ENCODE measurements around the gene C2orf76. TPM values are rescaled to one million over a fixed set of nuclear protein-coding genes. Genes with fewer than 3 reads are reported as not detected.
A peak's percentile ranks its signal among the peaks of the same experiment; 100 is the strongest.
"Not testable (repeated sequence)": the region's sequence is repeated elsewhere in the genome, so short reads cannot be mapped to it uniquely, and the experiment has no call there.

The C2orf76 gene
- total RNA-seq = 1 to 10 TPM; 5.4 to 6.2 TPM

DNA sequence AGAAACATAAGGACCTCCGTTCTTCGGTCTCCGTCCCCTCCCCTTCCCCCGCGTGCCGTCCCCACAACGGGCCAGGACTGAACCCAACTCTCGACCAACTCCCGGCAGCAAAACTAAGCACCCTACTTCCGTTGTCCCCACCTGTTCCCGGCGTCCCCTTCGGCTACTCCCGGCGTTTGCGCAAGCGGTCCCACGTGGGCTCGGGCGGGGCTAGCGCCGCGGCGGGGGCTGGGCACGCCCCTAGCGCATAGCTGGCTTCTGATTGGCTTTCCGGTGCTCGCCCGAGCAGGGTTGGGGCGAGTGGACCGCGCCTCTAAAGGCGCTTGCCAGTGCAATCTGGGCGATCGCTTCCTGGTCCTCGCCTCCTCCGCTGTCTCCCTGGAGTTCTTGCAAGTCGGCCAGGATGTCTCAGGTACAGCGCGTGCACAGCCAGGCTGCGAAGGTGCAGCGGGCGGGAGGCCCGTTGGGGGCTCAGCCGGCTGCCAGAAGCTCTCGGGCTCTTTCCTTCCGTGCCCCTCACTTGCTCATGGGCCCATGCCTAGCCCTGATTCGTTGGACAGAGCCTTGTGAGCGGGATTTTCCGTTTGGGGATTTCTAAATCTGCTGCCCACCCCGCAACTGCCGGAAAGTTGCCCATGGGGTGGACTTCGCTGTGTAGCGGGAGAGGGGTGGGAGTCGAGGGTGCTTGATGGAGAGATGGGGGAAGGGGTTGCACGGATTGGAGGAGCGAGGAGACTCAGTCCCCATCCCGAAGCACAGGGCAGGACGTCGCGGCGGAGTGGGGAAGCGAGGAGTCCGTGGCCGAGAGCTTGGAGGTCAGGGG lies at the start of gene C2orf76, which contains the start of gene DBI:
C2orf76 (minus strand) TSS at position 186 of the 823 bp plus-strand sequence. CDS start 26,875 bp downstream, outside the sequence.
DBI (plus strand) TSS at position 329 of the 823 bp plus-strand sequence; CDS start at position 404, 75 bp downstream.
- ChIA-PET CTCF (interaction anchor here (1.6 kb wide), 1 partner anchor 11 kb away, joined by 5 read pairs; no protein-coding TSS in a partner anchor), POLR2A (no interaction called here)
- Mint-ChIP-seq H3K9me3 (no peaks in the 10 kb centered on the region), H3K27ac (peak within 1 kb of the TSS; percentile 92), H3K4me3 (peak within 1 kb of the TSS; percentile 99), H3K27me3 (no peaks in the 10 kb centered on the region), H3K4me1 (peaks cover 49% of the 10 kb centered on the region), H3K36me3 (ENCODE audit: low read depth) (peaks cover 46% of the 10 kb centered on the region)
- DNase-seq = peak; percentile 94

DNA sequence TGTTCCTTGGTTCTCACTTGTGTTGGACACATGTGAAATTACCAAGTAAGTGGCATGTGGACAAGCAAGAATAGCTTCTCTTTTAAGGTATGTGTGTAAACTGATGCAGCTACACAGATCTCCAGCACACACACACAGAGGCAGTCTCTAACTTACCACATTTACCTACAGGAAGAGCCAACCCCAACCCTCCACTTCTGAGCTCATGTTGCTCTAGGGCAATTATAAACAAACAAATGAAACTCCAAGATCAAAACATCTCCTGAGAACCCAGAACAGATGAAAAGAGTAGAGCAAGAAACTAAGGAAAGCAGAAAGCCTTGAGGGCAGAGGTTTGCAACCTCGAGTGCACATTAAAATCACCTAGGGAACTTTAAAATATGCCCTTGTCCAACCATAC lies 49.0 kb upstream of the C2orf76 start:
- no peaks in the 10 kb centered on the region for H3K36me3 Mint-ChIP-seq (ENCODE audit: low read depth)
- no peak overlapping the region for H3K27ac Mint-ChIP-seq
- ChIA-PET POLR2A (no interaction called here), CTCF (no interaction called here)
- H3K27me3 Mint-ChIP-seq = peaks cover 19% of the 10 kb centered on the region
- no peak overlapping the region for H3K4me3 Mint-ChIP-seq
- H3K4me1 Mint-ChIP-seq = peaks cover 7% of the 10 kb centered on the region
- no peak for DNase-seq
- no peaks in the 10 kb centered on the region for H3K9me3 Mint-ChIP-seq

DNA sequence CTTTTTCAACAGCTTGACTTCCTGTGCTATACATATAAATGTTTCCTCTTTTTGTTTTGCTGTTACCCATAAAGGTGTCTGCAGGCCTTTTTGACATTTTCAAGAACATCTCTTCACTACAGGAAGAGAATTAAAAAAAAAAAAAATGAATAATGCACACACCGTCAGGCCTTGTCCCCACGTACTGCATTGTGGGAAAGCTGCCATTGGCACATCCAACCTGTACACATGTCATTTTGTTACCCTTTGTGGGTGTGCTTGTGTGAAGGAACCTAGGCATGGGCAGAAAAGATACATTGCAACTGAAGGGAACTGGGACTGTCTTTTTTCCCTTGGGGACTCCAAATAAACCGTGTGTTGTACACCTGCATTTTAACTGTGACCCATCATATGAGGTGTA lies 48.3 kb upstream of the C2orf76 start:
- peak overlapping the region; percentile 56 for H3K27ac Mint-ChIP-seq
- H3K36me3 Mint-ChIP-seq (ENCODE audit: low read depth) = no peaks in the 10 kb centered on the region
- H3K4me3 Mint-ChIP-seq = no peak overlapping the region
- peaks cover 19% of the 10 kb centered on the region for H3K27me3 Mint-ChIP-seq
- H3K4me1 Mint-ChIP-seq = peaks cover 7% of the 10 kb centered on the region
- ChIA-PET POLR2A (no interaction called here), CTCF (interaction anchor here (0.6 to 1.5 kb wide), 2 partner anchors 10 to 59 kb away, joined by 3 read pairs; no protein-coding TSS in a partner anchor)
- no peak for DNase-seq
- H3K9me3 Mint-ChIP-seq = no peaks in the 10 kb centered on the region

DNA sequence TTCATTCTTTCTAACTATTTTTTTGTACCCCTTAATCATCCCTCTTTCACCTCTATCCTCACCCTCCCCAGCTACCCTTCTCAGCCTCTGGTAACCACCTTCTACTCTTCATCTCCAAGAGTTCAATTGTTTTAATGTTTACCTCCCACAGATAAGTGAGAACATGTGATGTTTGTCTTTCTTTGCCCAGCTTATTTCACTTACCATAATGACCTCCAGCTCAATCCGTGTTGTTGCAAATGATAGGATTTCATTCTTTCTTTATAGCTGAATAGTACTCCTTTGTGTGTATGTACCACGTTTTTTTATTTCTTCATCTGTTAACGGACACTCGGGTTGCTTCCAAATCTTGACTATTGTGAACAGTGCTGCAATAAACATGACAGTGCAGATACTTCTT lies 42.9 kb upstream of the C2orf76 start:
- Mint-ChIP-seq H3K4me3 (no peak overlapping the region), H3K36me3 (ENCODE audit: low read depth) (no peaks in the 10 kb centered on the region), H3K27me3 (peaks cover 11% of the 10 kb centered on the region), H3K9me3 (no peaks in the 10 kb centered on the region), H3K27ac (no peak overlapping the region), H3K4me1 (peaks cover under 1% of the 10 kb centered on the region)
- ChIA-PET POLR2A (interaction anchor here (0.6 kb wide), 1 partner anchor 779 kb away, joined by 3 read pairs; no protein-coding TSS in a partner anchor), CTCF (interaction anchor here (1.2 to 1.8 kb wide), 2 partner anchors 15 to 67 kb away, joined by 3 to 4 read pairs; no protein-coding TSS in a partner anchor)
- DNase-seq = no peak

DNA sequence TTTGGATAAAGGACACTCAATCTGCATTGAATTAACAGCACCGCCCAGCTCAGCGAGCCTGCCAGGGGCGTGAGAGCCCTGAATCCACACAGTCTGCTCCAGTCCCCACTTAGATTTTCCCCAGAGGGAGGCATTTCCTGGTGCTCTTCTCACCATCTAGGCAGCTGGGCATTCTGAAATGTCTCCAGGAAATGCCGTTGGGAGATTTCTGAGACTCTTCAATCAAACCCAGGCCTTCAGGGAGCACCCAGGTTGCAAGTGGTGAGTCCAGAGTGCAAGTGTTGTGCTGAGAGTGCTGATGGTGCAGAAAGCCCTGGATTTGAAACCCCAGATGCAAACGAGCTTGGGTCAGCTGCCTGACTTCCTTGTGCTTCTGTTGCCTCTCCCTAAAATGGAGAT lies 41.6 kb upstream of the C2orf76 start:
- H3K4me3 Mint-ChIP-seq = no peak overlapping the region
- no peaks in the 10 kb centered on the region for H3K9me3 Mint-ChIP-seq
- ChIA-PET POLR2A (no interaction called here), CTCF (interaction anchor here (0.6 kb wide), 1 partner anchor 1871 kb away, joined by 4 read pairs; no protein-coding TSS in a partner anchor)
- no peaks in the 10 kb centered on the region for H3K4me1 Mint-ChIP-seq
- no peaks in the 10 kb centered on the region for H3K36me3 Mint-ChIP-seq (ENCODE audit: low read depth)
- H3K27ac Mint-ChIP-seq = no peak overlapping the region
- no peak for DNase-seq
- peaks cover 7% of the 10 kb centered on the region for H3K27me3 Mint-ChIP-seq

DNA sequence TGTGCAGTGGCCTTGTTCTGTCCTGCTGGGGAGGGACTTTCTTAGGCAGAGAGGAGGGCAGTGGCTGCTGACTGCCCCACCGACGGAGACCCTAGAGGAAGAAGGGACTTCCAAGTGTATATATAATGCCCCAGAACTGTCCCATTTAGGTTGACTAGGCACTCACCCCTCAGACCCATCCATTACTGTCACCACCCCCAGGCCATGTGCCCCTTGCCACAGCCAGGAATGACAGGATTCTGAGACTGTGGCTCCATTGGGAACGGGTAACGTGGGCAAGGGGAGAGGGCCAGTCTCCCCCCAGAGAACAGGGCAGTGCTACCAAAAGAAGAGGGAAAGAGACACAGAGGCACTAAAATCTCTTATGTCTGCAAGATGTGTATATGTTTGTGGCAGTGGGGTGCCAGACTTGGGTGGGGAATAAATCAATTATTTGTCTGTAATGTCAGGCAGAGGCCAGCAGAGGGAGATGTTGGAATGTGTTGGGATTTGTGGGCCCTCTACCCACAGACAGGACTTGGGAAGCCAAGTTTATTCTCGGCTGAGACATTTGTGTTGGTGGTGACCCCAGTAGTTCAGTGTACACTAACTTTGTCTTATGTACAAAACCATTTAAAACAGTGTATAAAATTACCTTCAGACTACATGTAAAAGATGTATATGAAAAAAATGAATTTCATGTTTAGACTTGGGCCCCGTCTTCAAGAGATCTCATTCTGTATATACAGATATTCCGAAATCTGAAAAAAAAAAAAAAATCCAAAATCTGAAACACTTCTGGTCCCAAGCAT lies 41.0 kb upstream of the C2orf76 start:
- H3K27ac Mint-ChIP-seq = no peak overlapping the region
- H3K9me3 Mint-ChIP-seq = no peaks in the 10 kb centered on the region
- peak; percentile 39 for DNase-seq
- H3K4me1 Mint-ChIP-seq = no peaks in the 10 kb centered on the region
- ChIA-PET POLR2A (no interaction called here), CTCF (interaction anchor here (0.6 kb wide), 1 partner anchor 1872 kb away, joined by 4 read pairs; no protein-coding TSS in a partner anchor)
- no peak overlapping the region for H3K4me3 Mint-ChIP-seq
- H3K36me3 Mint-ChIP-seq (ENCODE audit: low read depth) = no peaks in the 10 kb centered on the region
- peaks cover 7% of the 10 kb centered on the region for H3K27me3 Mint-ChIP-seq

DNA sequence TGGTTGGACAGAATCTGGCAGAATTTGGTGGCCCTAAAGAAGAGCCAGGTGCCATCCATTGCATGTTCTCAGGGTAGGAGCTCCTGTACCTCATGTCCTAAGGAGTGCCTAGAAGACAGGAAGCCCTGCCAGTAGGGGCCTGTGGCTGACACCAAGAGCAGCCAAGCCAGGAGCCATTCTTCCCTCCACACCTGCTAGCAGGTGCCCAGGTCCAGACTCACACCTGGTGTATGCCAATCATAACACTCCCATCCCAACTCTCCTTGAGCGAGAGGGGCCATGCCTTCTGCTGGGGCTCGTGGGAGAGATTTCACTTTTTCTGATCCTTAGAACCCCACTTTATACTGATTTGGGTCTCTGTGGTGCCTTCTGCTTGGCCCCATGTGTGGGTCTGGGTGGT lies 38.5 kb upstream of the C2orf76 start:
- no peaks in the 10 kb centered on the region for H3K36me3 Mint-ChIP-seq (ENCODE audit: low read depth)
- H3K4me3 Mint-ChIP-seq = no peak overlapping the region
- POLR2A ChIA-PET = no interaction called here
- H3K27me3 Mint-ChIP-seq = peaks cover 2% of the 10 kb centered on the region
- H3K27ac Mint-ChIP-seq = no peak overlapping the region
- no peak for DNase-seq
- H3K9me3 Mint-ChIP-seq = no peaks in the 10 kb centered on the region
- CTCF ChIA-PET = interaction anchor here (0.9 to 2.0 kb wide), 2 partner anchors 9 to 74 kb away, joined by 3 to 5 read pairs; no protein-coding TSS in a partner anchor
- no peaks in the 10 kb centered on the region for H3K4me1 Mint-ChIP-seq

DNA sequence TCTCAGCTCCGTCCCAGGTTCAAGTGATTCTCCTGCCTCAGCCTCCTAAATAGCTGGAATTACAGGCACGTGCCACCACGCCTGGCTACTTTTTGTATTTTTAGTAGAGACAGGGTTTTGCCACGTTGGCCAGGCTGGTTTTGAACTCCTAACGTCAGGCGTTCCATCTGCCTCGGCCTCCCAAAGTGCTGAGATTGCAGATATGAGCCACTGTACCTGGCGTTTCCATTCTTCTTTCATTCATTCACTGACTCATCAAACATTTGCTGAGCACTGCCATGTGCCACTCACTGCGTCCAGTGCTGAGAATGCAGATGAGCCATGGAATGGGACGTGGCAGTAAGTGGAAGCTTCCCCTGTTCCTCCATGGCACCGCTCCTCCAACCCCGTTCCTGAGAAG lies 37.0 kb upstream of the C2orf76 start:
- H3K4me3 Mint-ChIP-seq; H3K4me1 Mint-ChIP-seq; H3K9me3 Mint-ChIP-seq; DNase-seq; POLR2A ChIA-PET; H3K27ac Mint-ChIP-seq; H3K36me3 Mint-ChIP-seq (ENCODE audit: low read depth); H3K27me3 Mint-ChIP-seq: not testable (repeated sequence)
- CTCF ChIA-PET = interaction anchor here (1.0 kb wide), 1 partner anchor 54 kb away, joined by 3 read pairs; no protein-coding TSS in a partner anchor

DNA sequence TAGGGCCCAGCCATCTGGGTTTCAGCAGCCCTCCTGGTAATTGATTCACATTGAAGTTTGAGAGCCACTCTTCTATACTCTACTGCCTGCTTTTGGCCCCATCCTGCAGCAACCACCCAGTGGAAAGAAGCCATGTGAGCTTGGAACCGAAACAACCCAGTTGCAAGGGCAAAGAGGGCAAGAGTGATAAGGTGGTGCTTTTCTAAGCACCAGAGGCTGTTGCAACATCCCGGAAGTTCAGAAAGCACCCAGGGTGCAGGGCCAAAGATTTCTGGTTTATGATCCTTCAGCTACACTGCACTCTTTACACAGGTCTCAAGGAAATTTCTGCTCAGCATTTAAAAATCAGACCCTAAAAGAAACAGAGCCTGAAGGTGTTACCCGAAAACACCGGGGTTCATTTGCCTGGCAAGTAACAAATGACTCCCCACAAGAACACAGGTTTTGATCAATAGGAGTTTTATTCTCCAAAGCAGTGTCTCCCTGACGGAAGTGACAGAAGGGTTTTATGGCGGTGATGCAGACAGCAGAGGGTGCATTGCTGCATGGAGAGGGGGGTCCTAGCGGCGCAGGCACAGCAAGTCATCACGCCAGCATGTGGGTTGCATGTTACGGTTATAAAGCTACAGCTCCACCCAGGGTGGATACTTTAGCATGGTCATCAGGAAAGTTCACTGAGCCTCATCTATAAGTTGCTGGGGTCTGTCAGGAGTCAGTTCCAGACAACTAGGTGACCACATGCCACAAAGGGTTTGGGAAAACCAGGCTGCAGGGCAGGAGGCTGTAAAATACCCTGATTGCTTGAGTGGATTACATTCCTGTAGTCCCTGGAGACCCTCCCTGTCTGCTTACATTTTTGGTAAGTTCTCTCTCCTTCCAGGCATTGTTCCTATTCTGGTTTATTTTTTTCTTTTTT lies 36.3 kb upstream of the C2orf76 start:
- H3K4me3 Mint-ChIP-seq = no peak overlapping the region
- no peaks in the 10 kb centered on the region for H3K27me3 Mint-ChIP-seq
- H3K9me3 Mint-ChIP-seq = no peaks in the 10 kb centered on the region
- H3K27ac Mint-ChIP-seq = no peak overlapping the region
- H3K36me3 Mint-ChIP-seq (ENCODE audit: low read depth) = no peaks in the 10 kb centered on the region
- H3K4me1 Mint-ChIP-seq = no peaks in the 10 kb centered on the region
- POLR2A ChIA-PET = no interaction called here
- CTCF ChIA-PET = interaction anchor here (1.0 kb wide), 1 partner anchor 55 kb away, joined by 3 read pairs; no protein-coding TSS in a partner anchor
- no peak for DNase-seq

DNA sequence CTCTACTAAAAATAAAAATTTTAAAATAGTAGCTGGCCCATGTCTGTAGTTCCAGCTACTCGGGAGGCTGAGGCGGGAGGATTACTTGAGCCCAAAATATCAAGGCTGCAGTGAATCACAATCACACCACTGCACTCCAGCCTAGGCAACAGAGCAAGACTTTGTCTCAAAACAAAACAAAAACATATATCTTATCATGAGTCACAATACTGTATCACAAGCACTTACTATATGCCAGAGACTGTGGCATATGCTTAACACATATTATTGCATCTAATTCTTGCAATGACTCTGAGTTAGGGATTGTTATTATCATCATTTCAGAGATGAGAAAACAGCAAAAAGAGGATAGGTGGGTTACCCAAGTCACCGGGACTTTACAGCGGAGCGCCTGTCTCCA lies 35.5 kb upstream of the C2orf76 start:
- ChIA-PET CTCF (no interaction called here), POLR2A (no interaction called here)
- no peak overlapping the region for H3K27ac Mint-ChIP-seq

DNA sequence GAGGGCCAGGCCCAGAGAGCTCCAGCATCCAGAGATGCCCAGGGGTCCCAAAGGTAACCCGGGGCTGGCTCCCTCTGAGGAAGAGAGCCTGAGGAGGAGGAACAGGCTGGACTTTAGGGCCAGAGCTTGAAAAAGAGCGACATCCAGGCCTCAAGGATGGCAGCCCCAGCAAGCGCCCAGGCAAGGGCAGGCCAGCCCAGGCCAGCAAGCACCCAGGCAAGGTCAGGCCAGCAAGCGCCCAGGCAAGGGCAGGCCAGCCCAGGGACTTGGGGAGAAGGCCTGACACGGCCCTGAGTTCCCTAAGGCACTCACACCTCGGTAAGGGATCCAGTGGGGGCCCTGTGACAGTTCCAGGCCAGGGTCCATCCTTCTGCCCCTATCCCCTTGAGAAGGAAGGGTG lies 30.6 kb upstream of the C2orf76 start:
- ChIA-PET CTCF (interaction anchor here (0.7 kb wide), 1 partner anchor 10 kb away, joined by 3 read pairs; no protein-coding TSS in a partner anchor), POLR2A (interaction anchor here (0.6 kb wide), 1 partner anchor 84 kb away, joined by 3 read pairs; no protein-coding TSS in a partner anchor)
- H3K27ac Mint-ChIP-seq = no peak overlapping the region
- H3K9me3 Mint-ChIP-seq = no peaks in the 10 kb centered on the region
- H3K36me3 Mint-ChIP-seq (ENCODE audit: low read depth) = no peaks in the 10 kb centered on the region
- DNase-seq = no peak
- peaks cover 3% of the 10 kb centered on the region for H3K27me3 Mint-ChIP-seq
- no peak overlapping the region for H3K4me3 Mint-ChIP-seq
- H3K4me1 Mint-ChIP-seq = no peaks in the 10 kb centered on the region

More for the DNA sequence above, 35.5 kb upstream of the C2orf76 start:
- Mint-ChIP-seq H3K27me3 (no peaks in the 10 kb centered on the region), H3K9me3 (no peaks in the 10 kb centered on the region), H3K4me3 (no peak overlapping the region), H3K36me3 (ENCODE audit: low read depth) (no peaks in the 10 kb centered on the region), H3K4me1 (no peaks in the 10 kb centered on the region)
- no peak for DNase-seq
